B cell (primary cell): ENCODE measurements around the gene UBR4. TPM values are rescaled to one million over a fixed set of nuclear protein-coding genes. Genes with fewer than 3 reads are reported as not detected.

Source experiments
- ATAC-seq: fragments of 200-7000 bp; cut with Tn5 transposase; one replicate; pipeline ENCODE4 v1.10.0; 2021; ENCODE audit warnings: low read depth, mild to moderate bottlenecking, moderate number of reproducible peaks, moderate library complexity
- CTCF ChIA-PET: fragments of 350-600 bp; sonication (Branson Sonifier 250); formaldehyde crosslinking; loops from one replicate; lab custom pipeline; 2021; ENCODE audit warnings: antibody characterized with exemption, inconsistent platforms; lab: Charles Lee
- POLR2A ChIA-PET: fragments of 350-600 bp; sonication (Branson Sonifier 250); formaldehyde crosslinking; loops from one replicate; lab custom pipeline; 2021; ENCODE audit warnings: antibody characterized with exemption; lab: Charles Lee
- DNase-seq: peaks from one replicate; pipeline ENCODE4 v3.0.0; 2013
- H2AFZ ChIP-seq: 2 replicates; pipeline ENCODE4 v1.6.1; 2012; ENCODE audit warnings: mild to moderate bottlenecking, low read depth, low read length; ENCODE audit not compliant: insufficient read depth, poor library complexity, severe bottlenecking
- H3K27ac ChIP-seq, 2 donors: 1 replicate in 1 of 2; 2 replicates in 1 of 2; pipeline ENCODE4 v1.5.1; 2012 to 2013; ENCODE audit warnings: low read length in 2 of 2, mild to moderate bottlenecking in 2 of 2, moderate library complexity in 1 of 2
- H3K27me3 ChIP-seq, 4 experiments: fragments of 200-600 bp in 1 of 4; sonication (generic) in 1 of 4; replicated peaks in 1 of 4; 1 replicate in 2 of 4; 2 replicates in 2 of 4; pipeline versions ENCODE4 v1.6.1 to v1.7.0; 2013 to 2016; ENCODE audit warnings: low read length in 3 of 4, mild to moderate bottlenecking in 2 of 4, mixed read lengths in 1 of 4, moderate library complexity in 1 of 4; ENCODE audit not compliant: insufficient read depth in 4 of 4, control insufficient read depth in 3 of 4; ENCODE audit errors: control extremely low read depth in 1 of 4
- H3K36me3 ChIP-seq, 2 experiments: replicated peaks in 1 of 2; 1 replicate in 1 of 2; 2 replicates in 1 of 2; pipeline versions ENCODE4 v1.6.1 to v1.7.1; 2013; ENCODE audit warnings: low read length in 1 of 2; ENCODE audit not compliant: insufficient read depth in 2 of 2, control insufficient read depth in 1 of 2; ENCODE audit errors: control extremely low read depth in 1 of 2, extremely low read depth in 1 of 2
- H3K4me1 ChIP-seq, 2 donors: fragments of 200-600 bp in 1 of 2; sonication (generic) in 1 of 2; 1 replicate in 1 of 2; 2 replicates in 1 of 2; pipeline versions ENCODE4 v1.5.1 to v1.6.1; 2013 to 2017; ENCODE audit warnings: low read length in 2 of 2; ENCODE audit not compliant: control insufficient read depth in 2 of 2, insufficient read depth in 2 of 2
- H3K4me2 ChIP-seq: replicated peaks from 2 replicates; pipeline ENCODE3; 2012; ENCODE audit warnings: mild to moderate bottlenecking, low read depth, low read length; ENCODE audit not compliant: poor library complexity, severe bottlenecking
- H3K4me3 ChIP-seq, 5 experiments: fragments of 200-600 bp in 1 of 5; sonication (generic) in 1 of 5; 1 replicate in 3 of 5; 2 replicates in 2 of 5; pipeline versions ENCODE4 v1.5.1 to v1.7.0; 2011 to 2016; ENCODE audit warnings: low read length in 4 of 5, mild to moderate bottlenecking in 4 of 5, low read depth in 2 of 5, control low read depth in 1 of 5, moderate library complexity in 1 of 5; ENCODE audit not compliant: insufficient read depth in 1 of 5; ENCODE audit errors: control extremely low read depth in 1 of 5, extremely low read depth in 1 of 5
- H3K79me2 ChIP-seq: fragments of 200-600 bp; sonication (generic); one replicate; pipeline ENCODE4 v1.6.0; 2016; ENCODE audit warnings: low read length; ENCODE audit not compliant: control insufficient read depth, insufficient read depth
- H3K9ac ChIP-seq: fragments of 200-600 bp; sonication (generic); 2 replicates; pipeline ENCODE4 v1.6.1; 2017; ENCODE audit warnings: mild to moderate bottlenecking, low read length, moderate library complexity
- H3K9me3 ChIP-seq, 3 donors: one replicate each; pipeline versions ENCODE4 v1.6.1 to v1.7.1; 2013; ENCODE audit warnings: low read length in 2 of 3; ENCODE audit not compliant: control insufficient read depth in 2 of 3, insufficient read depth in 1 of 3; ENCODE audit errors: control extremely low read depth in 1 of 3
- H4K20me1 ChIP-seq: 2 replicates; pipeline ENCODE4 v1.6.0; 2012; ENCODE audit warnings: mild to moderate bottlenecking, low read length; ENCODE audit not compliant: insufficient read depth, control insufficient read depth, poor library complexity, severe bottlenecking
- H3K27ac Mint-ChIP-seq: one replicate; pipeline ENCODE4 v1.8.0; 2021; ENCODE audit warnings: mixed read lengths
- H3K27me3 Mint-ChIP-seq: one replicate; pipeline ENCODE4 v1.8.0; 2021; ENCODE audit warnings: mixed read lengths
- H3K4me1 Mint-ChIP-seq: one replicate; pipeline ENCODE4 v1.8.0; 2021; ENCODE audit warnings: mixed read lengths
- H3K4me3 Mint-ChIP-seq: one replicate; pipeline ENCODE4 v1.8.0; 2021; ENCODE audit warnings: mixed read lengths
- H3K9me3 Mint-ChIP-seq: one replicate; pipeline ENCODE4 v1.8.0; 2022; ENCODE audit warnings: mixed read lengths; ENCODE audit not compliant: insufficient read depth
- EZH2 ChIP-seq: IDR thresholded peaks from 2 replicates; pipeline ENCODE4 v1.6.1; 2012; ENCODE audit warnings: borderline replicate concordance, low read depth, mild to moderate bottlenecking, moderate library complexity, low read length; ENCODE audit not compliant: insufficient read depth, poor library complexity, severe bottlenecking
- WGBS: methylation state at CpG from one replicate; pipeline ENCODE4 v1.1.5; 2013; ENCODE audit warnings: missing lambda C conversion rate; ENCODE audit not compliant: insufficient coverage; 5-methylcytosine and 5-hydroxymethylcytosine counted together
- intact Hi-C: fragments of 100-400 bp; cut with micrococcal nuclease; formaldehyde crosslinking; loops from one replicate; pipeline ENCODE4 v1.10.0; 2022
- polyA plus RNA-seq: library from polyadenylated mRNA; depleted of rRNA; stranded (reverse); fragments of >200 nt; gene quantifications from 2 replicates; pipeline ENCODE4 v1.2.3, GENCODE V29; 2012
- total RNA-seq, 2 donors: library from RNA; stranded (reverse); fragments of 120-200 nt in 1 of 2; gene quantifications; 1 replicate in 1 of 2; 2 replicates in 1 of 2; pipeline versions ENCODE4 v1.2.3 to v1.2.4, GENCODE V29; 2013 to 2022
- TF ChIP-seq, protein P1 (sequence below): fragments of 200-600 bp; IDR thresholded peaks from one replicate; pipeline ENCODE4 v1.8.0; 2022; ENCODE audit warnings: antibody characterized with exemption, mild to moderate bottlenecking

The UBR4 gene
- total and polyA plus RNA-seq, 2 donors (not counting 1 experiment from before 2014, with no cell fraction given) = 90.0 to 190 TPM

DNA sequence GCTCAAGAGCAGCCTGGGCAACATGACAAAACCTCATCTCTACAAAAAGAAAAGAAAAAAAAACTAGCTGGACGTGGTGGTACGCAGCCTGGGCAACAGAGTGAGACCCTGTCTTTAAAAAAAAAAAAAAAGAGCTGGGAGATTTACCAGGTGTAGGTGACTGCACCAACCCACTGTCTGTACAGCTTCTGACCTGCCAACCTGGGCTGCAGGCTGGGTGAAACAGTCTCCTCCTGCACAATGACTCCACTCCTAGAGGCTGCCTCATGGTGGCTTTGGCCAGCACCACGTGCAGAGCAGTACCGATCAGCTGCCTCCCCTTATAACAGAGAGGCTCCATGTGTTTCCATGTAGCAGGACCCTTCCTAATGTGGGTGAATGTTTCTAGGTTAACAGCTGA is 45.2 kb upstream of the UBR4 start:
- Histone ChIP-seq H3K36me3 (peaks cover 0 to 43% of the 10 kb centered on the region in 2 experiments), H2AFZ (no peak overlapping the region), H4K20me1 (peaks cover 38% of the 10 kb centered on the region), H3K79me2 (peaks cover 46% of the 10 kb centered on the region), H3K27ac (no peak overlapping the region), H3K4me2 (no peak overlapping the region), H3K9ac (no peak overlapping the region), H3K4me1 (peaks cover 20 to 36% of the 10 kb centered on the region in 2 donors), H3K9me3 (no peaks in the 10 kb centered on the region), H3K4me3 (no peak overlapping the region), H3K27me3 (no peaks in the 10 kb centered on the region)
- H3K27me3 Mint-ChIP-seq = no peaks in the 10 kb centered on the region
- TF ChIP-seq EZH2 = no peak
- TF ChIP-seq, protein P1, sequence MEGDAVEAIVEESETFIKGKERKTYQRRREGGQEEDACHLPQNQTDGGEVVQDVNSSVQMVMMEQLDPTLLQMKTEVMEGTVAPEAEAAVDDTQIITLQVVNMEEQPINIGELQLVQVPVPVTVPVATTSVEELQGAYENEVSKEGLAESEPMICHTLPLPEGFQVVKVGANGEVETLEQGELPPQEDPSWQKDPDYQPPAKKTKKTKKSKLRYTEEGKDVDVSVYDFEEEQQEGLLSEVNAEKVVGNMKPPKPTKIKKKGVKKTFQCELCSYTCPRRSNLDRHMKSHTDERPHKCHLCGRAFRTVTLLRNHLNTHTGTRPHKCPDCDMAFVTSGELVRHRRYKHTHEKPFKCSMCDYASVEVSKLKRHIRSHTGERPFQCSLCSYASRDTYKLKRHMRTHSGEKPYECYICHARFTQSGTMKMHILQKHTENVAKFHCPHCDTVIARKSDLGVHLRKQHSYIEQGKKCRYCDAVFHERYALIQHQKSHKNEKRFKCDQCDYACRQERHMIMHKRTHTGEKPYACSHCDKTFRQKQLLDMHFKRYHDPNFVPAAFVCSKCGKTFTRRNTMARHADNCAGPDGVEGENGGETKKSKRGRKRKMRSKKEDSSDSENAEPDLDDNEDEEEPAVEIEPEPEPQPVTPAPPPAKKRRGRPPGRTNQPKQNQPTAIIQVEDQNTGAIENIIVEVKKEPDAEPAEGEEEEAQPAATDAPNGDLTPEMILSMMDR = no peak
- POLR2A ChIA-PET = no interaction called here
- no peak overlapping the region for H3K27ac Mint-ChIP-seq
- ATAC-seq (no peak), DNase-seq (no peak)
- H3K9me3 Mint-ChIP-seq = no peaks in the 10 kb centered on the region
- no peak overlapping the region for H3K4me3 Mint-ChIP-seq
- CTCF ChIA-PET = interaction anchor here (1.5 kb wide), 1 partner anchor 87 kb away, joined by 4 read pairs; no protein-coding TSS in a partner anchor
- WGBS = no CpG with 5 or more reads among the region's 4 CpGs
- H3K4me1 Mint-ChIP-seq = peaks cover 29% of the 10 kb centered on the region
- intact Hi-C loops = no loop called here

DNA sequence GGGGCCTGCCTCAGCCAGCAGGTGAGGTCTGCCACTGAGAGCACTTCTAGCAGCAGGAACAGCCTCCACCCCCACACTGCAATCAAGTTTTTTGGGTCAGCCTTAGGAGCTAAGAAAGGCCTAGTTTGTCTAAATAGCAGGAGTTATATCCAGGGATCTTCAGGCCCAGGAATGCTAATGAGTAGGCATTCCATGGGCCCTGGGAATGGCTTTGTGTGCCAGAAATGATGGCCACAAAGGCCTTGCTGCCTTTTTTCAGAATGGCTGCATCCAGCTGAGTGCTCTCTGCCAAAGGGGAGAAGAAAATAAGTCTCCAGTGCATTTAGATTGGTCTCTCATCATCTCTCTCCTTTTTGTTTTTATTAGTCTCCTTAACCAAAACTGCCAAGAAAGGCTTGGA is 44.4 kb upstream of the UBR4 start:
- Histone ChIP-seq H3K36me3 (peaks cover 0 to 41% of the 10 kb centered on the region in 2 experiments), H4K20me1 (peaks cover 38% of the 10 kb centered on the region), H3K4me2 (no peak overlapping the region), H3K4me1 (peaks cover 21 to 37% of the 10 kb centered on the region in 2 donors), H3K9me3 (no peaks in the 10 kb centered on the region), H3K4me3 (no peak overlapping the region), H2AFZ (no peak overlapping the region), H3K9ac (no peak overlapping the region), H3K27me3 (no peaks in the 10 kb centered on the region), H3K27ac (no peak overlapping the region), H3K79me2 (peaks cover 55% of the 10 kb centered on the region)
- CTCF ChIA-PET = interaction anchor here (1.5 kb wide), 1 partner anchor 87 kb away, joined by 4 read pairs; no protein-coding TSS in a partner anchor
- DNase-seq = no peak
- Mint-ChIP-seq H3K4me1 (peaks cover 30% of the 10 kb centered on the region), H3K27me3 (no peaks in the 10 kb centered on the region), H3K4me3 (no peak overlapping the region), H3K9me3 (no peaks in the 10 kb centered on the region), H3K27ac (no peak overlapping the region)
- intact Hi-C loops = no loop called here
- no peak for TF ChIP-seq EZH2
- TF ChIP-seq, protein P1 = no peak
- no peak for ATAC-seq
- POLR2A ChIA-PET = no interaction called here
